ENCODE data around the gene CCDC92B.
A peak's percentile ranks its signal among the peaks of the same experiment; 100 is the strongest.
"Not testable (repeated sequence)": the region's sequence is repeated elsewhere in the genome, so short reads cannot be mapped to it uniquely, and the experiment has no call there.

CCDC92B gene

DNA sequence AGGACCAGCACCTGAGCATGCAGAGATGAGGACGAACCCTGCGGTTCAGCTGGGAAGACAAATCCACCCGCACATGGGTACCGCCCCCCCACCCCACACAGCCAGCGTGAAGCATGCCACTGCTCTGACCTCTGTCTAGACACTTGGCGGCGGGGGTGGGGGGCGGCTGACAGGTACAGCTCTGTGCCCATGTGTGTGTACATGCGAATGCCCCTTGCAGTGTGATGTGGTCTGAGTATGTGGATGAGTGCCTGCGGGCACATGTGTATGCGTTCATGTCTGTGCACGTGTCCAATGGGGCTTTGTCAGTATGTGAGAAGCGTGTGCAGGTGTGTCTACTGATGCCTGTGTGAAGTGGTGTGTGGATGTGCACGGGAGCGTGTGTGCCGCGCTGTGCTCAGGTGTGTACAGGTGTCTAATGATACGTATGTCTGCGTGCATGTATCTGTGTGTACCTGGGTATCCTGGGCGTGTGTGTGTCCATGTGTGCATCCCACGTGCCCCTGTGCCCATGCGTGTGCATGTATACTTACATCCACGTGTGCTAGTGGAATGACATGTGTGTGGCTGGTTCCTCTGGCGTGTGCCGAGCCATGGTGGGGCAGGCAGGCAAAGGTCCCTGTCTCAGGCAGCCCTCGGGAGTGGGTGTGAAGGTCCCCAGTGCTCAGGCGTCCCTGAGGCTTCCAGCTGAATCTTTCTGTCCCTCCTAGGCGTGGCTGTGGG is 46.1 kb upstream of the CCDC92B start:
- ATAC-seq, result no peak

DNA sequence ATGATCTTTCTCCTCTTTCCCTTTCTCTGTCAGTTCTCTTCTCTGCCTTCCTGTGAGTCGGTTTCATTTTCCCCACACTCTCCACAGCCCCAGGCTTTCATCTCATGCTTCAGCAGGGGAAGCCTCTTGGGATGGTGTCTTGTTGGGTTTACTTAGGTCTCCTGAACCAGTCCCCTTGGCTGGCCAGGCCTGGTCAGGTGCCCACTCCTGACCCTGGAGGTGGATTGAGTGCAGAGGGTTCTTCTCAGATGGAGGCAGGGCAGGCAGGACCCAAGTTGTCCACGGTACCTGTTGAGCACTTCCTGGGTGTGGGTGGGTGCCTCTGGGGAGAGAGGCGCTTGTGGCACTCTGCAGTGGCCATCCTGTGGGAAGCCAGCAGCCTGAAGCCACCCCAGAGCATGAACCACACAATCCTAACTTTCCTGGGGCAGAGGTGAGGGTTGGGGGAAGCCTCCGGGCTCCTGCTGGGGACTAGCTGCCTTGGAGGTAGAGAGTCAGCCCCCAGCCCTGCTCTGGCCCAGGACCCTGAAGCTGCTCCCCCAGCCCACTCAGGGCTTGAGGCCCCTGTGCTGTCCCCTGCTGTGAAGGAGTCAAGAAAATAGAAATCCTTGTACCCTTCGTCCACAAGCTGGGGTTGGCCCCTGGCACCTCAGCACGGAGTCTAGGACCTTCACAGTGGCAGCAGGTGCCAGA is 44.8 kb upstream of the CCDC92B start:
- no peak for TF ChIP-seq BACH2 (CRISPR knock-in tag; IDR thresholded peaks at IDR 0.05; ENCODE audit: borderline replicate concordance)
- no peak for TF ChIP-seq PATZ1 (CRISPR knock-in tag; IDR thresholded peaks at IDR 0.05; ENCODE audit: borderline replicate concordance)
- TF ChIP-seq TCF4 (CRISPR knock-in tag; IDR thresholded peaks at IDR 0.05; ENCODE audit: borderline replicate concordance), result no peak
- no peak for TF ChIP-seq RARB (CRISPR knock-in tag; IDR thresholded peaks at IDR 0.05)
- ATAC-seq, result no peak

More for the DNA sequence above, 46.1 kb upstream of the CCDC92B start:
- TF ChIP-seq ZNF8 (CRISPR knock-in tag; IDR thresholded peaks at IDR 0.05) (no peak), PATZ1 (CRISPR knock-in tag; IDR thresholded peaks at IDR 0.05; ENCODE audit: borderline replicate concordance) (no peak)

- no peak for ATAC-seq
- TF ChIP-seq ZFP30 (CRISPR knock-in tag; IDR thresholded peaks at IDR 0.05) (no peak), BACH2 (CRISPR knock-in tag; IDR thresholded peaks at IDR 0.05; ENCODE audit: borderline replicate concordance) (no peak), ZNF8 (CRISPR knock-in tag; IDR thresholded peaks at IDR 0.05) (no peak), SNAI2 (CRISPR knock-in tag; IDR thresholded peaks at IDR 0.05) (no peak), ARNTL (CRISPR knock-in tag; IDR thresholded peaks at IDR 0.05; ENCODE audit: borderline replicate concordance, low read depth) (no peak)
Measured at GRCh38 chr17:2792366-2793169, 43.1 kb upstream of the CCDC92B start.

GRCh38 chr17:2789700-2790099 is 40.2 kb upstream of the CCDC92B start:
- no peak for TF ChIP-seq GLIS3 (CRISPR knock-in tag; IDR thresholded peaks at IDR 0.05)
- TF ChIP-seq TOX (CRISPR knock-in tag; IDR thresholded peaks at IDR 0.05; ENCODE audit: borderline replicate concordance), result no peak
- TF ChIP-seq ESRRG (CRISPR knock-in tag; IDR thresholded peaks at IDR 0.05), result no peak
- no peak for TF ChIP-seq ZFP30 (CRISPR knock-in tag; IDR thresholded peaks at IDR 0.05)
- no peak for ATAC-seq

GRCh38 chr17:2786176-2786881 is 36.9 kb upstream of the CCDC92B start:
- TF ChIP-seq ISL1 (CRISPR knock-in tag; IDR thresholded peaks at IDR 0.05) (no peak), ESRRG (CRISPR knock-in tag; IDR thresholded peaks at IDR 0.05) (no peak), TCF4 (CRISPR knock-in tag; IDR thresholded peaks at IDR 0.05; ENCODE audit: borderline replicate concordance) (0 out of 2 replicates have a peak, but pooled peaks have one; percentile 30), SNAI2 (CRISPR knock-in tag; IDR thresholded peaks at IDR 0.05) (no peak)
- TF ChIP-seq, protein P1, sequence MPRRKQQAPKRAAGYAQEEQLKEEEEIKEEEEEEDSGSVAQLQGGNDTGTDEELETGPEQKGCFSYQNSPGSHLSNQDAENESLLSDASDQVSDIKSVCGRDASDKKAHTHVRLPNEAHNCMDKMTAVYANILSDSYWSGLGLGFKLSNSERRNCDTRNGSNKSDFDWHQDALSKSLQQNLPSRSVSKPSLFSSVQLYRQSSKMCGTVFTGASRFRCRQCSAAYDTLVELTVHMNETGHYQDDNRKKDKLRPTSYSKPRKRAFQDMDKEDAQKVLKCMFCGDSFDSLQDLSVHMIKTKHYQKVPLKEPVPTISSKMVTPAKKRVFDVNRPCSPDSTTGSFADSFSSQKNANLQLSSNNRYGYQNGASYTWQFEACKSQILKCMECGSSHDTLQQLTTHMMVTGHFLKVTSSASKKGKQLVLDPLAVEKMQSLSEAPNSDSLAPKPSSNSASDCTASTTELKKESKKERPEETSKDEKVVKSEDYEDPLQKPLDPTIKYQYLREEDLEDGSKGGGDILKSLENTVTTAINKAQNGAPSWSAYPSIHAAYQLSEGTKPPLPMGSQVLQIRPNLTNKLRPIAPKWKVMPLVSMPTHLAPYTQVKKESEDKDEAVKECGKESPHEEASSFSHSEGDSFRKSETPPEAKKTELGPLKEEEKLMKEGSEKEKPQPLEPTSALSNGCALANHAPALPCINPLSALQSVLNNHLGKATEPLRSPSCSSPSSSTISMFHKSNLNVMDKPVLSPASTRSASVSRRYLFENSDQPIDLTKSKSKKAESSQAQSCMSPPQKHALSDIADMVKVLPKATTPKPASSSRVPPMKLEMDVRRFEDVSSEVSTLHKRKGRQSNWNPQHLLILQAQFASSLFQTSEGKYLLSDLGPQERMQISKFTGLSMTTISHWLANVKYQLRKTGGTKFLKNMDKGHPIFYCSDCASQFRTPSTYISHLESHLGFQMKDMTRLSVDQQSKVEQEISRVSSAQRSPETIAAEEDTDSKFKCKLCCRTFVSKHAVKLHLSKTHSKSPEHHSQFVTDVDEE (CRISPR knock-in tag; IDR thresholded peaks at IDR 0.05), result no peak
- ATAC-seq, result peak; percentile 97

DNA sequence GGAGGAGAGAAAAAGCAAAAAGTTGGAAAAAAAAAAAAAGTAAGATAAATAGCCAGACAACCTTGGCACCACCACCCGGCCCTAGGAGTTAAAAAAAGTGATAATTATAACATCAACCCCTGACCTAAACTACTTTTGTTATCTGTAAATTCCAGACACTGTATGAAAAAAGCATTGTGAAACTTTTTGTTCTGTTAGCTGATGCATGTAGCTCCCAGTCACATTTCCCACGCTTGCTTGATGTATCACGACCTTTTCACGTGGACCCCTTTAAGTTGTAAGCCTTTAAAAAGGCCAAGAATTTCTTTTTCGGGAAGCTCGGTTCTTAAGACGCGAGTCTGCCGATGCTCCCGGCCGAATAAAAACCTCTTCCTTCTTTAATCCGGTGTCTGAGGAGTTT is 35.9 kb upstream of the CCDC92B start:
- ATAC-seq, result not testable (repeated sequence)

Data from SK-N-SH treated with all-trans-retinoic acid at 6 μM for 48 hours (cell line).